ENCODE results near the gene ADGB. TPM values are rescaled to one million over a fixed set of nuclear protein-coding genes. Genes with fewer than 3 reads are reported as not detected.

ADGB gene
- total RNA-seq, 1 experiment from 2014 or later = not detected

- POLR2A ChIA-PET = no interaction called here
Observed at GRCh38 chr6:146753306-146753705, 154.5 kb downstream of the ADGB start.

More at GRCh38 chr6:146753306-146753705, 154.5 kb downstream of the ADGB start:
- ChIA-PET CTCF (no interaction called here), RAD21 (ENCODE audit: low non-redundant PET in 1 of 2, low total read pairs in 2 of 2, uncharacterized antibody in 2 of 2, unreplicated experiment in 2 of 2) (no interaction called here)
- Histone ChIP-seq H3K9ac (ENCODE audit: low read length) (no peak overlapping the region), H3K36me3 (ENCODE audit: control insufficient read depth in 1 of 2, insufficient read depth in 2 of 2, low read length in 2 of 2) (no peaks in the 10 kb centered on the region), H4K20me1 (ENCODE audit: insufficient read depth) (no peaks in the 10 kb centered on the region), H3K4me1 (ENCODE audit: control insufficient read depth in 1 of 2, insufficient read depth in 2 of 2, low read length in 2 of 2) (no peaks in the 10 kb centered on the region), H2AFZ (ENCODE audit: low read depth, low read length, poor library complexity, severe bottlenecking) (no peak overlapping the region), H3K4me3 (replicated peaks in 1 of 2; ENCODE audit: low read depth in 1 of 2, low read length in 2 of 2) (no peak overlapping the region), H3K79me2 (ENCODE audit: insufficient read depth, low read length) (no peaks in the 10 kb centered on the region), H3K27me3 (ENCODE audit: insufficient read depth, low read length) (no peaks in the 10 kb centered on the region), H3K9me2 (ENCODE audit: insufficient read depth) (no peaks in the 10 kb centered on the region; the same call in 1 of the 2 replicates), H3K9me3 (ENCODE audit: control insufficient read depth in 1 of 2, insufficient read depth in 1 of 2, low read depth in 1 of 2, low read length in 2 of 2) (no peaks in the 10 kb centered on the region), H3K27ac (ENCODE audit: low read depth, low read length) (no peak overlapping the region), H3K4me2 (ENCODE audit: low read length) (no peak overlapping the region)
- ATAC-seq = no peak
- TF ChIP-seq REST (IDR thresholded peaks at IDR 0.05; ENCODE audit: low read depth) (no peak), CEBPB (IDR thresholded peaks at IDR 0.05; ENCODE audit: low read depth) (no peak), ZNF274 (IDR thresholded peaks at IDR 0.05; ENCODE audit: low read depth, low read length) (no peak), FOSL1 (IDR thresholded peaks at IDR 0.05; ENCODE audit: low read depth) (no peak), ATF3 (IDR thresholded peaks at IDR 0.05) (no peak), SRF (IDR thresholded peaks at IDR 0.05; ENCODE audit: low read depth) (no peak), YY1 (IDR thresholded peaks at IDR 0.05; ENCODE audit: extremely low read depth, insufficient replicate concordance, low read depth, low read length) (no peak), POLR2A (IDR thresholded peaks at IDR 0.05; ENCODE audit: borderline replicate concordance, extremely low read depth, insufficient read depth, insufficient read length) (no peak), SIN3A (IDR thresholded peaks at IDR 0.05; ENCODE audit: low read depth) (no peak), SP1 (IDR thresholded peaks at IDR 0.05; ENCODE audit: low read depth) (no peak), JUND (IDR thresholded peaks at IDR 0.05) (no peak), EGR1 (IDR thresholded peaks at IDR 0.05; ENCODE audit: low read depth) (no peak)
- no TSS peak for BruUV-seq (replicated peaks)
- DNase-seq (ENCODE audit: low read depth, low spot score) = no peak
- intact Hi-C loops (cut with micrococcal nuclease) = loop anchor here (1.0 kb wide), 1 partner anchor 22 kb away; no protein-coding TSS in a partner anchor

All from HCT116 (cell line).